B cell (primary cell): ENCODE data around the gene IQGAP1.

Experiments used
- EZH2 ChIP-seq: IDR thresholded peaks from 2 replicates; pipeline ENCODE4 v1.6.1; 2012; ENCODE audit warnings: borderline replicate concordance, low read depth, mild to moderate bottlenecking, moderate library complexity, low read length; ENCODE audit not compliant: insufficient read depth, poor library complexity, severe bottlenecking
- TF ChIP-seq, protein P1 (sequence below): fragments of 200-600 bp; IDR thresholded peaks from one replicate; pipeline ENCODE4 v1.8.0; 2022; ENCODE audit warnings: antibody characterized with exemption, mild to moderate bottlenecking

DNA sequence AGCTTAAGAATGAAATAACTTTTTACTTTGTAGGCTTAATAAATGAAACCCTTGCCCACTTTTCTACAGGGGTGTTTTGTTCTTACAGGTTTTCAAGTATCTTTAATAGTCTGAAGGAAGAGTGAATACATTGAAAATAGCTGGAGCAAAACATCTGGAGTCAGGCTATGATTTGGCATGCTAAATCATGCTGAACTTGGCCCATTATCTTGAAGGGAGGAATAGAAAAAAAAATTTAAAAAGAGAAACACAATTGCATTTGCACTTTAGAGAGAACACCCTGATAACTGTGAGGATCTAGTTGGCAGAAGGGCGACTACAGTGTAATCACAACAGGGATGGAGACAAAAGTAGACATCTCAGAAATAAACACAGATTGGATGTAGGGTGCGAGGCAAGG lies 1.8 kb upstream of the IQGAP1 start:
- TF ChIP-seq, protein P1, sequence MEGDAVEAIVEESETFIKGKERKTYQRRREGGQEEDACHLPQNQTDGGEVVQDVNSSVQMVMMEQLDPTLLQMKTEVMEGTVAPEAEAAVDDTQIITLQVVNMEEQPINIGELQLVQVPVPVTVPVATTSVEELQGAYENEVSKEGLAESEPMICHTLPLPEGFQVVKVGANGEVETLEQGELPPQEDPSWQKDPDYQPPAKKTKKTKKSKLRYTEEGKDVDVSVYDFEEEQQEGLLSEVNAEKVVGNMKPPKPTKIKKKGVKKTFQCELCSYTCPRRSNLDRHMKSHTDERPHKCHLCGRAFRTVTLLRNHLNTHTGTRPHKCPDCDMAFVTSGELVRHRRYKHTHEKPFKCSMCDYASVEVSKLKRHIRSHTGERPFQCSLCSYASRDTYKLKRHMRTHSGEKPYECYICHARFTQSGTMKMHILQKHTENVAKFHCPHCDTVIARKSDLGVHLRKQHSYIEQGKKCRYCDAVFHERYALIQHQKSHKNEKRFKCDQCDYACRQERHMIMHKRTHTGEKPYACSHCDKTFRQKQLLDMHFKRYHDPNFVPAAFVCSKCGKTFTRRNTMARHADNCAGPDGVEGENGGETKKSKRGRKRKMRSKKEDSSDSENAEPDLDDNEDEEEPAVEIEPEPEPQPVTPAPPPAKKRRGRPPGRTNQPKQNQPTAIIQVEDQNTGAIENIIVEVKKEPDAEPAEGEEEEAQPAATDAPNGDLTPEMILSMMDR, result no peak
- TF ChIP-seq EZH2, result no peak
